ENCODE data around the gene DNAH17. TPM values are rescaled to one million over a fixed set of nuclear protein-coding genes. Genes with fewer than 3 reads are reported as not detected.

DNAH17 gene
- total RNA-seq, 1 donor from 2014 or later, result under 0.01 TPM

DNA sequence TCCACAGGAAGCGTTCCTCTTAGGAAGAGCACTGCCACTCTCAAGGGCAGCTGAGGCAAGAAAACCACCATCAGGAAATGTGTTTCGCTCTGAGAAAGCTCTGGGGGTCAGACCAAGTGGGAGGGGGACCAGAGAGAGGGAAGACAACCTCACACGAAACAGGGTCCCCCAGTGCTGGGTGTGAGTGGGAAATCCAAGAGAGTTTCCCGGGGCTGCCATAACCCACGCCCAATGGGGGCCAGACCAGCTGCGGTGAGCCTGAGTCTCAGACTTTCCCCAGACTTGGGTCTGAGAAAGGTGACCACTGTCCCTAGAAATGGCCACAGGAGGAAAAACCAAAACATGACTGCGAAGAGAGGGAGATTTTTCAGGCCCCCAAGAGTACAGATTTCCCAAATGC, 14.5 kb downstream of the DNAH17 start:
- no peak for FAIRE-seq
- TF ChIP-seq, protein P1, sequence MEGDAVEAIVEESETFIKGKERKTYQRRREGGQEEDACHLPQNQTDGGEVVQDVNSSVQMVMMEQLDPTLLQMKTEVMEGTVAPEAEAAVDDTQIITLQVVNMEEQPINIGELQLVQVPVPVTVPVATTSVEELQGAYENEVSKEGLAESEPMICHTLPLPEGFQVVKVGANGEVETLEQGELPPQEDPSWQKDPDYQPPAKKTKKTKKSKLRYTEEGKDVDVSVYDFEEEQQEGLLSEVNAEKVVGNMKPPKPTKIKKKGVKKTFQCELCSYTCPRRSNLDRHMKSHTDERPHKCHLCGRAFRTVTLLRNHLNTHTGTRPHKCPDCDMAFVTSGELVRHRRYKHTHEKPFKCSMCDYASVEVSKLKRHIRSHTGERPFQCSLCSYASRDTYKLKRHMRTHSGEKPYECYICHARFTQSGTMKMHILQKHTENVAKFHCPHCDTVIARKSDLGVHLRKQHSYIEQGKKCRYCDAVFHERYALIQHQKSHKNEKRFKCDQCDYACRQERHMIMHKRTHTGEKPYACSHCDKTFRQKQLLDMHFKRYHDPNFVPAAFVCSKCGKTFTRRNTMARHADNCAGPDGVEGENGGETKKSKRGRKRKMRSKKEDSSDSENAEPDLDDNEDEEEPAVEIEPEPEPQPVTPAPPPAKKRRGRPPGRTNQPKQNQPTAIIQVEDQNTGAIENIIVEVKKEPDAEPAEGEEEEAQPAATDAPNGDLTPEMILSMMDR (IDR thresholded peaks at IDR 0.05; ENCODE audit: insufficient read depth, low read length, severe bottlenecking), result no peak
- peaks cover 11% of the 10 kb centered on the region for H3K27me3 ChIP-seq (ENCODE audit: control insufficient read depth, insufficient read depth, low read length)
- H3K4me3 ChIP-seq (ENCODE audit: low read depth, low read length), result no peak overlapping the region
- H3K36me3 ChIP-seq (ENCODE audit: control insufficient read depth, insufficient read depth, low read length), result no peaks in the 10 kb centered on the region
- DNase-seq (ENCODE audit: low read depth), result no peak

DNA sequence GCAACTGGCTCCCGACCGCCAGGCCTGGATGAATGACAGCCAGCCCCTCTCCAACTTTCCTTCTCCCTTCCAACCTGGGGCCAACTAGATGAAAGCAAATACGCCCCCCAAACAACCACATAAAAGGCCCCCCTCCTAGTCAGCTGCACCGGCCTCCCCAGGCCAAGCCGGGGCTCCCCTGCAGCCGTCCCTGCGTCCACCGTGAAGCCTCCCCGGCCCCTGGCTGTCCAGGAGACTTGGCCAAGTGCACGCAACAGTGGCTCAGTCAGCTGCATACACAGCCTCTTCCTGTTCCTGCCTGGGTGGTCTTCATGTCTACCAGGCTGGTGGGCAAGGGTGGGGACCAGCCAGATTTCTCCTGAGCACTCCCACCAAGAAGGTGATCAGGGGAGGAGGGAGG, 16.0 kb downstream of the DNAH17 start:
- no peak for DNase-seq (ENCODE audit: low read depth)
- Histone ChIP-seq H3K36me3 (ENCODE audit: control insufficient read depth, insufficient read depth, low read length) (no peaks in the 10 kb centered on the region), H3K4me3 (ENCODE audit: low read depth, low read length) (no peak overlapping the region), H3K27me3 (ENCODE audit: control insufficient read depth, insufficient read depth, low read length) (peaks cover 4% of the 10 kb centered on the region)
- no peak for FAIRE-seq
- TF ChIP-seq, protein P1 (IDR thresholded peaks at IDR 0.05; ENCODE audit: insufficient read depth, low read length, severe bottlenecking), result no peak

DNA sequence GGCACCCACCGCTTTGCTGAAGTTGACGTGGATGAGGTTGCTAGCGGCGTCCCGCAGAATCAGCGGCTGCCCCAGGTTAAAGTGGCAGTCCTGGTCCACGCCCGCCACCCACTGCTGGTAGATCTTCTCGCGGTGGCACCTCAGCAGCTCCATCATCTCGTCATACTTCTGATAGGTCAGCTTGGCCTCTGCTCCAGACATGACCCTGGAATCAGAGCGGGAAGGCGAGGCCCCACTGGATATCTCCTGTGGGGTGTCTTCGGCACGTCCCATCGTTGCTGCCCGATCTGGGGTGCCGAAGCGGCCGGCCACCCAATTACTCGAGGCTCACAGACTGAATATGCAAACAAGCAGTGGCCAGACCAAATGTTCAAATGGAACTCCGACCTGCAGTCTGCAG, 16.5 kb downstream of the DNAH17 start:
- H3K27me3 ChIP-seq (ENCODE audit: control insufficient read depth, insufficient read depth, low read length), result peaks cover 4% of the 10 kb centered on the region
- TF ChIP-seq, protein P1 (IDR thresholded peaks at IDR 0.05; ENCODE audit: insufficient read depth, low read length, severe bottlenecking), result no peak
- FAIRE-seq, result no peak
- no peak overlapping the region for H3K4me3 ChIP-seq (ENCODE audit: low read depth, low read length)
- DNase-seq (ENCODE audit: low read depth), result no peak
- H3K36me3 ChIP-seq (ENCODE audit: control insufficient read depth, insufficient read depth, low read length), result no peaks in the 10 kb centered on the region

DNA sequence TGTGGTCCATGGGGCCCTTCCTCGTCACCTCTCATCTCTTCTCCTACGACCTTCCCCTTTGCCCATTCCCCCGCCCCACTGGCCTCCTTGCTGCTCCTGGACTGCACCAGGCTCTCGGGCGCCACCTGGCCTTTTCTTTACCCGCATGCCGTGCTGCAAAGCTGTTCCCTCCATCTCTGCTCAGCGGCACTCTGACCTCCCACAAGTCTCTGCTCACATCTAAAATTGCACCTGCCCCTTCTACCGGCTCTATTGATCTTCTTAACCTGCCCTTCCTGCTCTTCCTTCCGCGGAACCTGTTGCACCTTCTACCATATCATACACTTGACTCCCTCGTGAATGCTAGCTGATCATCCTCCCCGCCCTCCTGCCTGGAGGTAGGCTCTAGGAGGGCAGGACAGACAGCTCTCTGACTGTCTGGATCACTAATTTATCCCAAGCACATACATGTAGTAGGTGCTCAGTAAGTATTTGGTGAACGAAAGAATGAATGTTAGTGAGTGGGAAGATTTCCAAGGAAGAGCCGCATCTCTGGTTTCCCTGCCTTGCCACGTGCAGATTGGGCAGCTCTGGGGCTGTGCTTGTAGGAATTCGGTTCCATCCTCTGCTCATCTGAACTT, 17.3 kb downstream of the DNAH17 start:
- TF ChIP-seq, protein P1 (IDR thresholded peaks at IDR 0.05; ENCODE audit: insufficient read depth, low read length, severe bottlenecking), result no peak
- Histone ChIP-seq H3K4me3 (ENCODE audit: low read depth, low read length) (no peak overlapping the region), H3K36me3 (ENCODE audit: control insufficient read depth, insufficient read depth, low read length) (no peaks in the 10 kb centered on the region), H3K27me3 (ENCODE audit: control insufficient read depth, insufficient read depth, low read length) (peaks cover 4% of the 10 kb centered on the region)
- DNase-seq (ENCODE audit: low read depth) (no peak), FAIRE-seq (no peak)

DNA sequence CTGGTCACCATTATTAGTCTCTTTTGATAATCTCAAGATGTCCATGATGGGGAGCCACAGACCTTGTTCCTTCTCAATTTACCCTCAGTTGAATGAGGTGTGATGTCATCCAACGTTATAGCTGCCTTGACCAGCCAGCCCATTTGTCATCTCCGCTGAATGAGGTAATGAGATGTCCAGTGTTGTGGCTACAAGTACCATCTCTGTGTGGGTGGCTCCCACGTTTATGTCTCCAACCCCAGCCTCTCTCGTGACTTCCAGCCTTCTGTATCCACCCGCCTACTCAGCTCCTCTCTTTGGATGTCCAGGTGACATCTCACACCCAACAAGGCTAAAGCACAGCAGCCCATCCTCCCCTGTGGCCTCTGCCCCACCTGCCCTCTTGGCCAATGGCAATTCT, 18.2 kb downstream of the DNAH17 start:
- no peak overlapping the region for H3K4me3 ChIP-seq (ENCODE audit: low read depth, low read length)
- TF ChIP-seq, protein P1 (IDR thresholded peaks at IDR 0.05; ENCODE audit: insufficient read depth, low read length, severe bottlenecking), result no peak
- no peaks in the 10 kb centered on the region for H3K36me3 ChIP-seq (ENCODE audit: control insufficient read depth, insufficient read depth, low read length)
- DNase-seq (ENCODE audit: low read depth) (no peak), FAIRE-seq (no peak)
- H3K27me3 ChIP-seq (ENCODE audit: control insufficient read depth, insufficient read depth, low read length), result peaks cover 3% of the 10 kb centered on the region

Measured in bronchial epithelial cell (primary cell).